Activated T-cell treated with anti-CD3 and anti-CD28 coated beads for 24 hours (primary cell): Measurements from ENCODE around the gene HNF1A.

ENCODE experiments used
- DNase-seq: peaks from one replicate; pipeline ENCODE4 v3.0.0-alpha.2; 2020; ENCODE audit warnings: low read depth

Gene HNF1A

GRCh38 chr12:120988658-120989057 is 10.3 kb downstream of the HNF1A start:
- DNase-seq: no peak

GRCh38 chr12:120989687-120990086 is 11.3 kb downstream of the HNF1A start:
- no peak for DNase-seq

- DNase-seq: no peak
Measured at GRCh38 chr12:120990487-120991055, 12.2 kb downstream of the HNF1A start.

GRCh38 chr12:120991965-120992364 is 13.6 kb downstream of the HNF1A start:
- no peak for DNase-seq

GRCh38 chr12:120992989-120993388 is 14.6 kb downstream of the HNF1A start:
- no peak for DNase-seq

- DNase-seq: no peak
Measured at GRCh38 chr12:120993496-120993895, 15.2 kb downstream of the HNF1A start.

GRCh38 chr12:120994059-120994458 is 15.7 kb downstream of the HNF1A start:
- DNase-seq: no peak

GRCh38 chr12:120994589-120995337 is 16.4 kb downstream of the HNF1A start:
- no peak for DNase-seq

- DNase-seq: no peak
Measured at GRCh38 chr12:120996133-120996746, 17.9 kb downstream of the HNF1A start.

- no peak for DNase-seq
Measured at GRCh38 chr12:120997448-120997847, 19.1 kb downstream of the HNF1A start.

- no peak for DNase-seq
Measured at GRCh38 chr12:120998435-120998834, 20.1 kb downstream of the HNF1A start.

- DNase-seq: no peak
Measured at GRCh38 chr12:120999191-121000120, 21.1 kb downstream of the HNF1A start.

- no peak for DNase-seq
Measured at GRCh38 chr12:121000530-121000929, 22.2 kb downstream of the HNF1A start.

GRCh38 chr12:121001060-121001459 is 22.7 kb downstream of the HNF1A start:
- no peak for DNase-seq

- DNase-seq: no peak
Measured at GRCh38 chr12:121001841-121002483, 23.6 kb downstream of the HNF1A start.

- DNase-seq: no peak
Measured at GRCh38 chr12:121003650-121004049, 25.3 kb downstream of the HNF1A start.

- no peak for DNase-seq
Measured at GRCh38 chr12:121004253-121004815, 26.0 kb downstream of the HNF1A start.

GRCh38 chr12:121005346-121005815 is 27.0 kb downstream of the HNF1A start:
- DNase-seq: peak; percentile 21

GRCh38 chr12:121008347-121009098 is 30.2 kb downstream of the HNF1A start:
- no peak for DNase-seq

GRCh38 chr12:121009741-121010140 is 31.4 kb downstream of the HNF1A start:
- no peak for DNase-seq

GRCh38 chr12:121010860-121011259 is 32.5 kb downstream of the HNF1A start:
- no peak for DNase-seq
